ENCODE results near the gene IGSF21. TPM values are rescaled to one million over a fixed set of nuclear protein-coding genes. Genes with fewer than 3 reads are reported as not detected.

The IGSF21 gene
- total RNA-seq, 1 donor from 2014 or later: not detected

DNA sequence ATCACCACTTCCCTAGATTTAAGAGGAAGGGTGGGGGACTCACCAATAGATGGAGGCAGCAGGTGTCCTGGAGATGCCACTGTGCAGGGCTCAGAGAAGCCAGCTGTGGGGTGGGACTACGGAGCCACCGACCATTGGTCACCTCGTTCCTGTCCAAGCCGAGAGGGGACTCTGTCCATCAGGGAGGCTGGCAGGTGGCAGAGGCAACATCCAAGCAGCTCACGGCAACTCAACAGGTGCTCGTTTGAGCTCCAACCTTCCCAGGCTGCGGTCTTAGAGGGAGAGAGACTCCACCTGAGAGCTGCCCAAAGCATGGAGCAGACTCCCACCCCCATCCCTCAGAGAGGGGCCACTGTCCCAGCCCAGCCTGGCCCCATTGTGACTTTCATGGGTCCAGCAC lies 71.4 kb downstream of the IGSF21 start:
- Mint-ChIP-seq H3K9me3 (ENCODE audit: low read depth) (no peaks in the 10 kb centered on the region), H3K36me3 (ENCODE audit: insufficient read depth) (no peaks in the 10 kb centered on the region), H3K4me3 (ENCODE audit: low read depth) (no peak overlapping the region), H3K27ac (no peak overlapping the region), H3K27me3 (peaks cover 64% of the 10 kb centered on the region), H3K4me1 (ENCODE audit: low read depth) (no peaks in the 10 kb centered on the region)
- TF ChIP-seq, protein P1, sequence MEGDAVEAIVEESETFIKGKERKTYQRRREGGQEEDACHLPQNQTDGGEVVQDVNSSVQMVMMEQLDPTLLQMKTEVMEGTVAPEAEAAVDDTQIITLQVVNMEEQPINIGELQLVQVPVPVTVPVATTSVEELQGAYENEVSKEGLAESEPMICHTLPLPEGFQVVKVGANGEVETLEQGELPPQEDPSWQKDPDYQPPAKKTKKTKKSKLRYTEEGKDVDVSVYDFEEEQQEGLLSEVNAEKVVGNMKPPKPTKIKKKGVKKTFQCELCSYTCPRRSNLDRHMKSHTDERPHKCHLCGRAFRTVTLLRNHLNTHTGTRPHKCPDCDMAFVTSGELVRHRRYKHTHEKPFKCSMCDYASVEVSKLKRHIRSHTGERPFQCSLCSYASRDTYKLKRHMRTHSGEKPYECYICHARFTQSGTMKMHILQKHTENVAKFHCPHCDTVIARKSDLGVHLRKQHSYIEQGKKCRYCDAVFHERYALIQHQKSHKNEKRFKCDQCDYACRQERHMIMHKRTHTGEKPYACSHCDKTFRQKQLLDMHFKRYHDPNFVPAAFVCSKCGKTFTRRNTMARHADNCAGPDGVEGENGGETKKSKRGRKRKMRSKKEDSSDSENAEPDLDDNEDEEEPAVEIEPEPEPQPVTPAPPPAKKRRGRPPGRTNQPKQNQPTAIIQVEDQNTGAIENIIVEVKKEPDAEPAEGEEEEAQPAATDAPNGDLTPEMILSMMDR (IDR thresholded peaks at IDR 0.05; ENCODE audit: unreplicated experiment): no peak
- no peak for DNase-seq (ENCODE audit: low spot score, unreplicated experiment)

DNA sequence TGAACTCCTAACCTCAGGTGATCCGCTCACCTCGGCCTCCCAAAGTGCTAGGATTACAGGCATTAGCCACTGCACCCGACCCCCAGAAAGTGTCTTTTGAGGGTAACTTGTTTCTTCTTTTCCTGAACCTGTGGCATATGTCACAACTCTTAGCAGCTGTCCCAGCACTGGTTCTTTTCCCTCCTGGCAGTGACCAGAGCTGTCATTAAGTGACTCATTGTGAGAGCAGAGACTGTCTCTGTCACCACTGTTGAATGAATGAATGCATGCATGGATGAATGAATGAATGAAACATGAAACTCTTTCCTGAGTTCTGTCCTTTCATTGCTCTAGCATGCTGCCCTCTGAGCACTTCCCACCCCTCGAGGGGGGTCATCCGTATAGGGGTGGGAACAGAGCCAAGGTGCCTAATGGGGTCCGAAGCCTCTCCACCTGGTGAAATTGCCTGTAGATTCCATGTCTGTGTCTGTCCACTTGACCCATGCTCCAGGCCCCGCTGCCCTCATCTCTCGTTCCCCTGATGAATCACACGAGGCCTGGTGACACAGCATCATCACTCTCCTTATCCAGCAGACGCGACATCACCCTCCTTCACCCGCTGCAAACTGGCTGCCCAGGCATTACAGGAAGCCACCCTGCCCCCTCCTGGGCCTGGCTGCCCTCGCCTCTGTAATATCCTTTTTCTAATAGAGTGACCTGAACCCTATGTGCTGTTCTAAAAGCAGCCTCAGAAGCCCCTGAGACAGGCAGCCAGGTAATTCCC lies 75.0 kb downstream of the IGSF21 start:
- H3K27ac Mint-ChIP-seq: no peak overlapping the region
- H3K4me3 Mint-ChIP-seq (ENCODE audit: low read depth): no peak overlapping the region
- peaks cover 65% of the 10 kb centered on the region for H3K27me3 Mint-ChIP-seq
- TF ChIP-seq, protein P1 (IDR thresholded peaks at IDR 0.05; ENCODE audit: unreplicated experiment): no peak
- H3K9me3 Mint-ChIP-seq (ENCODE audit: low read depth): no peaks in the 10 kb centered on the region
- H3K4me1 Mint-ChIP-seq (ENCODE audit: low read depth): no peaks in the 10 kb centered on the region
- H3K36me3 Mint-ChIP-seq (ENCODE audit: insufficient read depth): no peaks in the 10 kb centered on the region
- DNase-seq (ENCODE audit: low spot score, unreplicated experiment): no peak

GRCh38 chr1:18183533-18183932 lies 75.9 kb downstream of the IGSF21 start:
- H3K27me3 Mint-ChIP-seq: peaks cover 60% of the 10 kb centered on the region
- H3K27ac Mint-ChIP-seq: no peak overlapping the region
- no peak for DNase-seq (ENCODE audit: low spot score, unreplicated experiment)
- H3K4me1 Mint-ChIP-seq (ENCODE audit: low read depth): no peaks in the 10 kb centered on the region
- TF ChIP-seq, protein P1 (IDR thresholded peaks at IDR 0.05; ENCODE audit: unreplicated experiment): no peak
- no peaks in the 10 kb centered on the region for H3K9me3 Mint-ChIP-seq (ENCODE audit: low read depth)
- no peaks in the 10 kb centered on the region for H3K36me3 Mint-ChIP-seq (ENCODE audit: insufficient read depth)
- no peak overlapping the region for H3K4me3 Mint-ChIP-seq (ENCODE audit: low read depth)

- Mint-ChIP-seq H3K4me1 (ENCODE audit: low read depth) (no peaks in the 10 kb centered on the region), H3K4me3 (ENCODE audit: low read depth) (no peak overlapping the region)
Measured at GRCh38 chr1:18187054-18187453, 79.5 kb downstream of the IGSF21 start.

GRCh38 chr1:18188820-18189517 lies 81.4 kb downstream of the IGSF21 start:
- Mint-ChIP-seq H3K4me3 (ENCODE audit: low read depth) (no peak overlapping the region), H3K27me3 (peaks cover 50% of the 10 kb centered on the region), H3K9me3 (ENCODE audit: low read depth) (no peaks in the 10 kb centered on the region), H3K36me3 (ENCODE audit: insufficient read depth) (no peaks in the 10 kb centered on the region), H3K4me1 (ENCODE audit: low read depth) (no peaks in the 10 kb centered on the region), H3K27ac (no peak overlapping the region)
- TF ChIP-seq, protein P1 (IDR thresholded peaks at IDR 0.05; ENCODE audit: unreplicated experiment): no peak
- no peak for DNase-seq (ENCODE audit: low spot score, unreplicated experiment)

More at GRCh38 chr1:18187054-18187453, 79.5 kb downstream of the IGSF21 start:
- no peak for DNase-seq (ENCODE audit: low spot score, unreplicated experiment)
- Mint-ChIP-seq H3K9me3 (ENCODE audit: low read depth) (no peaks in the 10 kb centered on the region), H3K27ac (no peak overlapping the region), H3K36me3 (ENCODE audit: insufficient read depth) (no peaks in the 10 kb centered on the region), H3K27me3 (peaks cover 57% of the 10 kb centered on the region)
- TF ChIP-seq, protein P1 (IDR thresholded peaks at IDR 0.05; ENCODE audit: unreplicated experiment): no peak
